Peyer's patch (tissue), 4 donors: ENCODE measurements around the gene TPD52L2. TPM values are rescaled to one million over a fixed set of nuclear protein-coding genes. Genes with fewer than 3 reads are reported as not detected.

Experiments used
- DNase-seq, 3 donors: peaks; one replicate each; pipeline ENCODE4 v3.0.0-alpha.2; 2017 to 2019
- H3K27ac ChIP-seq, 4 donors: fragments of 200-600 bp; sonication (generic); one replicate each; pipeline ENCODE4 v1.5.1; 2016 to 2019
- H3K27me3 ChIP-seq, 2 donors: fragments of 200-600 bp; sonication (generic); one replicate each; pipeline ENCODE4 v1.5.1; 2019
- H3K36me3 ChIP-seq, 3 donors: fragments of 200-600 bp; sonication (generic); one replicate each; pipeline ENCODE4 v1.5.1; 2016 to 2019
- H3K4me1 ChIP-seq, 4 donors: fragments of 200-600 bp; sonication (generic); one replicate each; pipeline ENCODE4 v1.5.1; 2016 to 2019
- H3K4me3 ChIP-seq, 4 donors: fragments of 200-600 bp; sonication (generic); 1 replicate in 3 of 4; 2 replicates in 1 of 4; pipeline ENCODE4 v1.5.1; 2016 to 2019; ENCODE audit warnings: mild to moderate bottlenecking in 1 of 4
- H3K9me3 ChIP-seq, 4 donors: fragments of 200-600 bp; sonication (generic); one replicate each; pipeline ENCODE4 v1.5.1; 2016 to 2019; ENCODE audit warnings: mild to moderate bottlenecking in 1 of 4
- CTCF ChIP-seq, 6 experiments: fragments of 450-650 bp in 4 of 6; fragments of 200-600 bp in 2 of 6; sonication (generic) in 1 of 6; IDR thresholded peaks; one replicate each; pipeline ENCODE4 v1.5.1; 2017 to 2019; ENCODE audit warnings: antibody characterized with exemption in 6 of 6, mild to moderate bottlenecking in 3 of 6, moderate library complexity in 1 of 6
- POLR2A ChIP-seq, 2 donors: fragments of 450-650 bp; IDR thresholded peaks; one replicate each; pipeline ENCODE4 v1.5.1; 2017; ENCODE audit warnings: antibody characterized with exemption in 2 of 2, mild to moderate bottlenecking in 2 of 2, moderate library complexity in 2 of 2
- total RNA-seq, 4 donors: library from RNA; depleted of rRNA; stranded (reverse); fragments of >200 nt; gene quantifications; one replicate each; pipeline ENCODE4 v1.1.0, GENCODE V29; 2016

Gene TPD52L2
- total RNA-seq, 4 donors from 2014 or later: 59.4 to 78.7 (median 65.1) TPM

GRCh38 chr20:63932606-63933160 lies 67.6 kb downstream of the TPD52L2 start:
- Histone ChIP-seq H3K36me3 (peaks cover 0 to 87% (median 0%) of the 10 kb centered on the region in 3 donors), H3K4me3 (no peak overlapping the region), H3K9me3 (no peaks in the 10 kb centered on the region), H3K4me1 (no peaks in the 10 kb centered on the region), H3K27ac (no peak overlapping the region), H3K27me3 (no peaks in the 10 kb centered on the region)
- TF ChIP-seq CTCF (IDR thresholded peaks at IDR 0.05) (no peak), POLR2A (IDR thresholded peaks at IDR 0.05) (no peak)
- DNase-seq: no peak

GRCh38 chr20:63933646-63934045 lies 68.6 kb downstream of the TPD52L2 start:
- H3K36me3 ChIP-seq: peaks cover 0 to 85% (median 0%) of the 10 kb centered on the region in 3 donors
- no peak for TF ChIP-seq POLR2A (IDR thresholded peaks at IDR 0.05)
- no peak for TF ChIP-seq CTCF (IDR thresholded peaks at IDR 0.05)
- no peaks in the 10 kb centered on the region for H3K9me3 ChIP-seq
- H3K27me3 ChIP-seq: no peaks in the 10 kb centered on the region
- H3K4me3 ChIP-seq: no peak overlapping the region
- no peak for DNase-seq
- no peak overlapping the region for H3K27ac ChIP-seq
- no peaks in the 10 kb centered on the region for H3K4me1 ChIP-seq

GRCh38 chr20:63934271-63935068 lies 69.4 kb downstream of the TPD52L2 start:
- H3K4me3 ChIP-seq: no peak overlapping the region
- H3K27me3 ChIP-seq: no peaks in the 10 kb centered on the region
- TF ChIP-seq CTCF (IDR thresholded peaks at IDR 0.05) (peak in 2 of 6 experiments; percentile 7 to 12), POLR2A (IDR thresholded peaks at IDR 0.05) (no peak)
- H3K27ac ChIP-seq: no peak overlapping the region
- H3K4me1 ChIP-seq: no peaks in the 10 kb centered on the region
- no peak for DNase-seq
- H3K9me3 ChIP-seq: no peaks in the 10 kb centered on the region
- H3K36me3 ChIP-seq: peaks cover 0 to 85% (median 0%) of the 10 kb centered on the region in 3 donors

- Histone ChIP-seq H3K27ac (no peak overlapping the region), H3K4me3 (no peak overlapping the region), H3K36me3 (peaks cover 0 to 84% (median 0%) of the 10 kb centered on the region in 3 donors), H3K4me1 (no peaks in the 10 kb centered on the region), H3K9me3 (no peaks in the 10 kb centered on the region), H3K27me3 (no peaks in the 10 kb centered on the region)
- TF ChIP-seq CTCF (IDR thresholded peaks at IDR 0.05): no peak
- no peak for TF ChIP-seq POLR2A (IDR thresholded peaks at IDR 0.05)
- no peak for DNase-seq
Observed at GRCh38 chr20:63935447-63935846, 70.4 kb downstream of the TPD52L2 start.

GRCh38 chr20:63937596-63937995 lies 72.5 kb downstream of the TPD52L2 start:
- no peak overlapping the region for H3K4me3 ChIP-seq
- peaks cover 0 to 80% (median 0%) of the 10 kb centered on the region in 3 donors for H3K36me3 ChIP-seq
- DNase-seq: no peak
- H3K4me1 ChIP-seq: peaks cover 0 to 4% (median 0%) of the 10 kb centered on the region in 4 donors
- TF ChIP-seq CTCF (IDR thresholded peaks at IDR 0.05) (no peak), POLR2A (IDR thresholded peaks at IDR 0.05) (no peak)
- no peak overlapping the region for H3K27ac ChIP-seq
- H3K27me3 ChIP-seq: no peaks in the 10 kb centered on the region
- no peaks in the 10 kb centered on the region for H3K9me3 ChIP-seq
